PC-9 (cell line): ENCODE results near the gene EGR4. TPM values are rescaled to one million over a fixed set of nuclear protein-coding genes. Genes with fewer than 3 reads are reported as not detected.

Source experiments
- BruUV-seq: library from RNA; stranded (reverse); fragments of 400-500 nt; replicated peaks from 2 replicates; lab custom pipeline; 2021; lab: Mats Ljungman, UMichigan
- CTCF ChIA-PET: fragments of 300-600 bp; sonication (Branson Sonifier 250); formaldehyde crosslinking; loops from one replicate; lab custom pipeline; 2022; ENCODE audit warnings: antibody characterized with exemption; lab: Charles Lee
- POLR2A ChIA-PET: fragments of 300-600 bp; sonication (Branson Sonifier 250); formaldehyde crosslinking; loops from one replicate; lab custom pipeline; 2022; ENCODE audit warnings: antibody characterized with exemption; ENCODE audit not compliant: unreplicated experiment; lab: Charles Lee
- DNase-seq, 2 experiments: peaks; one replicate each; pipeline versions ENCODE4 v3.0.0 to v3.0.0-alpha.2; 2015 to 2022; ENCODE audit warnings: mixed read lengths in 1 of 2
- H2AFZ ChIP-seq: fragments of 200-600 bp; sonication (generic); 2 replicates; pipeline ENCODE4 v1.8.1; 2017; ENCODE audit warnings: antibody characterized with exemption
- H3F3A ChIP-seq: fragments of 200-600 bp; sonication (generic); 2 replicates; pipeline ENCODE4 v1.8.1; 2017; ENCODE audit warnings: antibody characterized with exemption, mild to moderate bottlenecking, low read depth; ENCODE audit not compliant: insufficient read depth
- H3K27ac ChIP-seq: fragments of 200-600 bp; sonication (generic); 2 replicates; pipeline ENCODE4 v1.6.1; 2016; ENCODE audit warnings: mixed run types
- H3K27me3 ChIP-seq: fragments of 200-600 bp; sonication (generic); 2 replicates; pipeline ENCODE4 v1.6.1; 2016; ENCODE audit warnings: low read depth, mixed run types; ENCODE audit not compliant: insufficient read depth
- H3K36me3 ChIP-seq: fragments of 200-600 bp; sonication (generic); 2 replicates; pipeline ENCODE4 v1.6.1; 2016; ENCODE audit warnings: low read depth, mixed run types
- H3K4me1 ChIP-seq: fragments of 200-600 bp; sonication (generic); replicated peaks from 2 replicates; pipeline ENCODE4 v1.6.1; 2016; ENCODE audit warnings: mixed run types; ENCODE audit not compliant: insufficient read depth
- H3K4me2 ChIP-seq: fragments of 200-600 bp; sonication (generic); 2 replicates; pipeline ENCODE4 v1.6.1; 2017; ENCODE audit warnings: mixed run types
- H3K4me3 ChIP-seq: fragments of 200-600 bp; sonication (generic); 2 replicates; pipeline ENCODE4 v1.6.1; 2016; ENCODE audit warnings: mixed run types
- H3K79me2 ChIP-seq: fragments of 200-600 bp; sonication (generic); 2 replicates; pipeline ENCODE4 v1.6.1; 2017; ENCODE audit warnings: low read depth, mixed run types
- H3K9me2 ChIP-seq: fragments of 200-600 bp; sonication (generic); 2 replicates; pipeline ENCODE4 v1.8.1; 2017; ENCODE audit warnings: mild to moderate bottlenecking; ENCODE audit not compliant: insufficient read depth
- H3K9me3 ChIP-seq: fragments of 200-600 bp; sonication (generic); 2 replicates; pipeline ENCODE4 v1.8.1; 2016; ENCODE audit warnings: low read depth; ENCODE audit not compliant: insufficient read depth
- H4K20me1 ChIP-seq: fragments of 200-600 bp; sonication (generic); 2 replicates; pipeline ENCODE4 v1.8.1; 2017; ENCODE audit not compliant: insufficient read depth
- CTCF ChIP-seq: fragments of 200-600 bp; sonication (generic); conservative IDR thresholded peaks from 2 replicates; pipeline ENCODE4 v1.6.1; 2017; ENCODE audit warnings: mixed run types, antibody characterized with exemption, mild to moderate bottlenecking, moderate library complexity
- EZH2 ChIP-seq: fragments of 200-600 bp; sonication (generic); IDR thresholded peaks from 2 replicates; pipeline ENCODE4 v1.8.0; 2017; ENCODE audit warnings: antibody characterized with exemption, low read depth
- intact Hi-C: fragments of 100-400 bp; cut with micrococcal nuclease; formaldehyde crosslinking; loops from one replicate; pipeline ENCODE4 v1.10.0; 2022; ENCODE audit not compliant: unreplicated experiment
- total RNA-seq: library from RNA; stranded (reverse); gene quantifications from 2 replicates; pipeline ENCODE4 v1.2.3, GENCODE V29; 2021

Gene EGR4
- total RNA-seq, 1 experiment from 2014 or later: not detected

GRCh38 chr2:73290049-73290839 lies 3.1 kb downstream of the EGR4 start:
- no peaks in the 10 kb centered on the region for H3K79me2 ChIP-seq
- ChIA-PET POLR2A (no interaction called here), CTCF (interaction anchor here (0.6 kb wide), 1 partner anchor 12 kb away, joined by 5 read pairs; no protein-coding TSS in a partner anchor)
- H3K9me2 ChIP-seq: no peaks in the 10 kb centered on the region
- no TSS peak for BruUV-seq
- no peak for TF ChIP-seq EZH2
- TF ChIP-seq CTCF: peak; percentile 77
- peak; percentile 30 to 73 for DNase-seq
- peaks cover 3% of the 10 kb centered on the region for H3K4me1 ChIP-seq
- peaks cover 15% of the 10 kb centered on the region; the same call in 1 of the 2 replicates for H3F3A ChIP-seq
- H3K4me2 ChIP-seq: no peak overlapping the region
- no peak overlapping the region for H3K4me3 ChIP-seq
- H2AFZ ChIP-seq: no peak overlapping the region
- peaks cover 14% of the 10 kb centered on the region for H3K27me3 ChIP-seq
- no peaks in the 10 kb centered on the region for H3K36me3 ChIP-seq
- no peaks in the 10 kb centered on the region for H4K20me1 ChIP-seq
- no peak overlapping the region for H3K27ac ChIP-seq
- intact Hi-C loops: no loop called here
- no peaks in the 10 kb centered on the region for H3K9me3 ChIP-seq

- POLR2A ChIA-PET: interaction anchor here (0.9 kb wide), 1 partner anchor 55 kb away, joined by 4 read pairs; the partner anchor contains the start of gene CCT7
- Histone ChIP-seq H4K20me1 (no peaks in the 10 kb centered on the region), H3K4me1 (peaks cover 8% of the 10 kb centered on the region), H3K27me3 (peaks cover 5% of the 10 kb centered on the region; the same call in 1 of the 2 replicates), H3F3A (peaks cover 21% of the 10 kb centered on the region; the same call in 1 of the 2 replicates), H3K4me2 (no peak overlapping the region), H3K9me3 (no peaks in the 10 kb centered on the region), H3K79me2 (no peaks in the 10 kb centered on the region), H3K36me3 (no peaks in the 10 kb centered on the region), H3K9me2 (no peaks in the 10 kb centered on the region), H3K27ac (no peak overlapping the region), H3K4me3 (no peak overlapping the region), H2AFZ (no peak overlapping the region)
- no peak for DNase-seq
- no peak for TF ChIP-seq CTCF
- TF ChIP-seq EZH2: no peak
- CTCF ChIA-PET: no interaction called here
- no TSS peak for BruUV-seq
- intact Hi-C loops: no loop called here
Observed at GRCh38 chr2:73289304-73289703, 4.0 kb downstream of the EGR4 start.

- Histone ChIP-seq H2AFZ (no peak overlapping the region), H3K36me3 (no peaks in the 10 kb centered on the region)
Observed at GRCh38 chr2:73286134-73286655, 7.2 kb downstream of the EGR4 start.

More at GRCh38 chr2:73286134-73286655, 7.2 kb downstream of the EGR4 start:
- Histone ChIP-seq H3F3A (peaks cover 21% of the 10 kb centered on the region; the same call in 1 of the 2 replicates), H3K4me2 (no peak overlapping the region), H3K4me1 (peaks cover 18% of the 10 kb centered on the region), H3K27me3 (no peaks in the 10 kb centered on the region), H3K9me3 (no peaks in the 10 kb centered on the region), H3K79me2 (peaks cover 29% of the 10 kb centered on the region), H3K27ac (no peak overlapping the region), H3K4me3 (no peak overlapping the region), H3K9me2 (no peaks in the 10 kb centered on the region), H4K20me1 (no peaks in the 10 kb centered on the region)
- intact Hi-C loops: no loop called here
- CTCF ChIA-PET: no interaction called here
- POLR2A ChIA-PET: no interaction called here
- BruUV-seq: no TSS peak
- DNase-seq: no peak
- TF ChIP-seq EZH2: no peak
- TF ChIP-seq CTCF: no peak
